NCI-H146 treated with DMSO at 0.1 percent for 48 hours (cell line): ENCODE measurements around the gene DIPK1A.

Source experiments
- DNase-seq: peaks from one replicate; lab custom pipeline; 2025; ENCODE audit not compliant: unreplicated experiment; lab: John Stamatoyannopoulos, UW

DIPK1A gene

DNA sequence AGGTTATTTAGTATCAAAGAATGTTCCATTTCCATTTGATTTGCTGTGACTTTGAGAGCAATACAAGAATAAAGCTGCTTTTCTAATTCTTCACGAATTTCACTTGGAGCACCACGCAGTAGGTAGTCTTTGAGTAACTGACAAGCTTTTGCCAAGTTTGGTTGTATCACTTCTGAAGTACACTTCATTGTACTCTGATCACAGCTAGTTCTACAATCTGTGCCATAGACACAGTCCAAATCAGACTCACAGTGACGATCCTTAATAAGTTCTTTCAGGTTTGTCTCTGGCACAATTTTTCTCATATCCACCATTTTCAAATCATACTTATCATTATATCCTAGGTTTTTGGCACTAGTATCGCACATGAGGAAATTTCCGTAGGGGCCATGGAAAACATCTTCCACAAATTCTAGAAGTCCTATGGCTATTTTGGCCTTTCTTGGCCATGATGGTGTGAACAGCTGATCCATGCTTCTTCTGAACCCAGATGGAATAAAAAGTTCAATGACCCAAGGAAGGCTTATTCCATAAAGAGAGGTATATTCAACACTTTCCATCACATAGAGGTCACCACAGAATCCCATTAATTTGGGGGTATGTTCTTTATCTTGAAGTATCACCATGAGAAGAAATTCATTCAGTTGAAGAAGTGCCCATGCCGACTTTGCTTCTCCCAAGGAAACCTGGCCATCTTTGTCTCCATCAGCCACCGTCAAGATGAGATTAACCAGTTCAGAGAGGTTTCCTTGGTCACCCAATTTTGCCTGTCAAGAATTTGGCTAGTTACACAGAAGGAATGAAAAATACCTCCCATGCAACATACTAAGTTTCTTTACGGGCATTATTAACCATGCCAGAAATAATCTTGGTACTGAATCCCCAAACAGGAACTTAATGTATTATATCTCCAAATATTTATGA lies 117.6 kb downstream of the DIPK1A start:
- no peak for DNase-seq

DNA sequence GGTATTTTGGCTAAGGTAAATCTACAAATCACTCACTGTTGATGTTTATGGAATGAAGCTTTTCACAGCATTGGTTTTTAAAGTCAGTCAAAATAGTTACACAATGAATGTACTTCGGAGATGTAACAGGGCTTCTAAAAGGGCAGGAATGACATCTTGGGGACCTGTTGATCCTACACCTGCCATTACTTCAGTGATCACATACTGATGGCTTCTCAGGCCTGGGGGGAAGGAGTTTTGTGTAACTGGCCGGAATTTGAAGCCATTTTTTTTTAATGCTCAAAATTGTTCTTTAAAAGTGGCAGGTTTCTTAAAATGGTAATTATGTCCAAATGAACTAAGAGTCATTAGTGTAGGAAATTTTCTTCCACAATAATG lies 118.2 kb downstream of the DIPK1A start:
- DNase-seq: no peak

- DNase-seq: no peak
Measured at GRCh38 chr1:92842082-92843045, 118.9 kb downstream of the DIPK1A start.

DNA sequence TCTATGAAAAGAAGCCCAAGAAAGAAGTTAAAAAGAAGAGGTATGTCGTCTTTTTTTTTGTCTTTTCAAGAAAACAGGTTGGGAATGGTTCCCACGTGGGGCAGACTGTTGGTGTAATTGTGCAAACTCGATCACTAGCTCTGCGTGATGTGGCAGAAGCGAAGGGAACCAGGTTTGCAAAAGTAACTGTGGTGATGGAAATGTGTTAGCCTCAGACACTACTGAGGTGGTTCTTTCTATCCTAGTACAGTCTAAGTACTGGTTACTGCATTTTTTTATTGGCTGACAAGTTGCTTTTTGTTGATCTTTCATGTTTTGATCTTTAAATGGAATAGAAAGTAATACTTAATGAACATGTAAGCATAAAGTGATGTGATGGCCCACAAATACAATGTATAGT lies 120.7 kb downstream of the DIPK1A start:
- DNase-seq: no peak

GRCh38 chr1:92839442-92839841 lies 121.8 kb downstream of the DIPK1A start:
- DNase-seq: no peak

DNA sequence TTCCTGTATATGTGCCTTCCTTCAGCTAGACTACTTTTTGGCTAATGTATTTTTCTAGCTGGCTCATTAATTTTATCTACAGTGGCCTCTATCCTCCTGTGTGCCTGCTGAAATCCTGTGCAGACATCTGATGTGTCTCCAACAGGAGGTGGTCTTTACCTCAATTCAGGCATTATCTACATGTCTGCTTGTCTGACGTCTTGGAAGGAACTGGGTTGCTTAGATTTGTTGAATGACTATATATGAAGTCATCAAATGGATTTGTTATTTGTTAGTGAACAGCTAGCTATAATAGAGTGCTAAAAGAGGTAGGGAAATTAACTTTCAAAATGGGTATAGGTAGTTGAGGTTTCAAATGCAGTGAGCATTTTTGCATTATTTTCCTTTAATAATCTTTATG lies 122.7 kb downstream of the DIPK1A start:
- no peak for DNase-seq

- no peak for DNase-seq
Measured at GRCh38 chr1:92837062-92837461, 124.2 kb downstream of the DIPK1A start.

- no peak for DNase-seq
Measured at GRCh38 chr1:92834617-92835016, 126.6 kb downstream of the DIPK1A start.

GRCh38 chr1:92833840-92834239 lies 127.4 kb downstream of the DIPK1A start:
- no peak for DNase-seq

- DNase-seq: no peak
Measured at GRCh38 chr1:92832537-92833114, 128.6 kb downstream of the DIPK1A start.

DNA sequence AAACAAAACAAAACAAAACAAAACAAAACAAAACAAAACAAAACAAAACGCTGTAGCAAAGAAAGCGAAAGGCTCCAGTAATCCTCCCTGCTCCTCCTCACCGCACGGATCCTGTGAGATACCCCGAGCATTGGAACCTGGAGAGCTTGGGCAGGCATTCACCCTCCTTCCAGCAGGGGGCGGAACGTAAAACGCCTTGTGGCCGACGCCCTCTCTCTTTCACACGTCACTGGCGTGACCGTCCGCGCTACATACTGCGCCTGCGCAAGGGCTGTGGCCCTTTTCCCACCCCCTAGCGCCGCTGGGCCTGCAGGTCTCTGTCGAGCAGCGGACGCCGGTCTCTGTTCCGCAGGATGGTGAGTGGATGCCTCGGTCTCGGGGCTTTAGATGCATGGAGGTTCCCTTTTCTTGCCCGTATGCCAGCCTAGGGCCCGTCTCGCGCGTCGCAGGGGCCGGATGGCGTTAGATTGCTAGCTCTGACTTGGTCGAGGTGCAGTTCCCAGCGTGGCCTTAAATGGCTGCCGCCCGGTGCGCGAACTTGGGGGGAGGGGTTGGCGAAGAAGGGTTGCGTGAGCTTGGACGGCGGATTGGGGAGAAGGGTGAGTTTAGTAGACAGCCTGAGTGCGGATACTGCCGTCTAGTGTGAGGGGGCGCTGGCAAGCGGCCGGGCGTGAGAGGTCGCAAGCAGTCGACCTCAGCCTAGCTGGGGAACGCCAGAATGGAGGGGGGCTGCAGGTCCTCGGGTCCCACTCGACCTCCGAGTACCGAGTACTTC lies 129.3 kb downstream of the DIPK1A start, which contains the start of gene RPL5:
TSS of gene RPL5 (plus strand) at position 279 of the 775 bp plus-strand sequence. CDS start at position 354, 75 bp downstream.
- peak; percentile 92 for DNase-seq

- no peak for DNase-seq
Measured at GRCh38 chr1:92831368-92831761, 129.9 kb downstream of the DIPK1A start.

GRCh38 chr1:92826792-92827191 lies 134.5 kb downstream of the DIPK1A start:
- DNase-seq: no peak

- no peak for DNase-seq
Measured at GRCh38 chr1:92822879-92823278, 138.4 kb downstream of the DIPK1A start.

DNA sequence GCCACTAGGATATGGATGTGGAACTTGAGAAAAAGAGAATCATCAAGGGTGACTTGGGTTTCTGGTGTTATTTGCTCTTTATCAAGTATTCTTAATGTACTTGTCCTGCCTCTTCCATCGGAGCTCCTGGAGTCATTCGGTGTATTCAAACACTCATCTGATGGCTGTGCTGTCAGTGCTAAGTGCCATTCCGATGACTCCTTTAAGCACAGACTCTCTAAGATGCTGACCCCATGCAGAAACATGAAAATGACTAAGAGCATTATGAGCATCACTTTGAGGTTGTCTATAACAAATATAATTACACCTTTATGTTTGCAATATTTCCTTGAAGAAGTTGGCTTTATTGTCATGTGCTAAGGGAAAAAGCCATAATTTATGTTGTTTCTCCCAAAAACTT lies 140.7 kb downstream of the DIPK1A start:
- no peak for DNase-seq

- DNase-seq: no peak
Measured at GRCh38 chr1:92820024-92820423, 141.2 kb downstream of the DIPK1A start.

DNA sequence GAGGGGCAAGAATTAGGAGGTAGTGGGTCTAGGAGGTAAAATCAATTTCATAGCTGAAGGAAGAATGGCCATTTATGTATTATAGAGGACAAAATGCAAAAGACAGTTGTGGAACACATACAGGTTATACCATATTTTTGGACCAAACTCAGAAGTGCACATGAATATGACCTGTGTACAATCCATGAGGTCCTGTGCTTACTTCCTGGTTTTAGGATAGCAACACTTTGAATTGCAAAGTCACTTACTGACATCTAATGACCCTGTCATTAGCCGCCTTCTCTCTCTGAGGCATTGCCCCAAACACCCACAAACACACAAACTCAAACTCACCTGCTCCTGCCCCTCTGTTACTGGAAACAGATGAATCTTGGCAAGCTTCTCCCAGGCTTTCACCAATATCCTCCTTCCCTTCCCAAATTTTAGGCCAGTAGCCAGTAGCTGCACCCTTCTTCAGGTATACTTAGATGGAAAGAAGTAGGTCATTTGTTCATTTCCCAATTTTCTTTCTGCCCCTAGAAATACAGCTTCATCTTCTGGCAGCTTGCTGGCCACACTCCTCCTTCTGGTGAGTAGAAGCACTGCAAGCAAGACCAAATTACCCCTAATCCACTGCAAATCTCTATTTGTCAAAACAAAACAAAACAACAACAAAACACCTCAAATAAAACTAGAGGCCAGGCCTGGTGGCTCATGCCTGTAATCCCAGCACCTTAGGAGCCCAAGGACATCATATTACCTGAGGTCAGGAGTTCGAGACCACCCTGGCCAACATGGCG lies 143.1 kb downstream of the DIPK1A start:
- DNase-seq: no peak

DNA sequence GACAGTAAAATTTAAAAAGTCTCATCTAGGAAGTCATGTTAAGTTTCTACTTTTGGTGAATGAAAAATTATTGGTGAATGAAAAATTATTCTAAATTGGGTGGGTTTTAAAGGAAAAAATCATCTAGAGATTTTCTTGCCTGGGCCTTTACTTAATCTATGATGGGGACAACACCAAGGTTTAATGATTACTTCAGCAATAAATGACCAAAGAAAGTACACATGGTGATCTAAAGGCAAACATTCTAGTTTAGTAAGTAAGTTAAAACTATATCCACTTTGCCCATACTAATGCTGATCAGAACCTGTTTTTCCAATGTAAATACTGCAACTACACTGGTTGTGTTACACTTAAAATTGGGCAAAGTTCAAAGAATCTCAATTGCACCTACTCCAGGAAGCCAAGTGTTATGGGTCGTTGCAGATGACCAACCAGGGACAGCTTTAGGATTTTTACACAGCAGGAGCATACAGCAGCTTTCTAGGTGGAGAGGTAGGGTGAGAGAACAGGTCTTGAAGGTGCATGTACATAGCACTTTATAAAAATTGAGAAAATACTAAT lies 144.0 kb downstream of the DIPK1A start:
- no peak for DNase-seq

DNA sequence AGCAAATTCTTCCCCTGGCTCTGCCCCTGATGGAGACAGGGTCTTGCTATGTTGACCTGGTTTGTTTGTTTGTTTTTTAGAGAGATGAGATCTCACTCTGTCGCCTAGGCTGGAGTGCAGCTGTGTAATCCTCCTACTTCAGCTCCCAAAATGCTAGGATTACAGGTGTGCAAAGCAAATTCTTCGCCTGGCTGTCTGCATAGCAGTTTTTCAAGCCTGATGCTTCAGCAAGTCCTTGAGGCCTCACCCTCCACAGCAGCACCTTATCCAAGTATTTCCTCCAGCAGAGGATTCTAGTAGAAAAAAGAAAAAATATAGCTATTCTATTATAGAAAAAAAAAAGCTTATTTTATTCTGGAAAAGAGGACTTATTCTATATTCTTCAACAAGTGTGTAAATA lies 144.5 kb downstream of the DIPK1A start:
- DNase-seq: no peak
